ENCODE results near the gene OR4D10.
"Not testable (repeated sequence)": the region's sequence is repeated elsewhere in the genome, so short reads cannot be mapped to it uniquely, and the experiment has no call there.

Gene OR4D10

DNA sequence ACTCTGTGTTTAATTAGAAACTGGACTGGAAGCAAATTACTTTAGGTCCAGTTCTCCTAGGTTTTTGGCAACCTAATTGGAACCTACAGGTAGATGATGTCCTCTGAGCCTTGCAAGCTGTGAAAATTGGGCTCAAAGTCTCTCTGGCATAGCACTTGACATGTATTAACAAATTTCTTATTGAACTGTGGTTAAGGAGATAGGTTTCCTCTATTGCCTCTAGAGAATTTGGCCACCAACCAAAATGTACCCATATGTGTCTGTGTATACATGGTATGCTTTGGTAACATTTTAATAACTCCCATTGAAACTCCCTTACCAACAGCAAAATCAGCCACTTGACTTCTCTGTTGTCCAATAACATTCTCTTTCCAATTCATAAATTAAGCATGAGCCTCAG lies at the start of gene OR4D10:
Gene OR4D10, plus strand, starts transcription at position 301 of the 400 bp plus-strand sequence. CDS start 4,115 bp downstream, outside the sequence.
- Histone ChIP-seq H3K9ac (ENCODE audit: low read depth, low read length) (no peak within 1 kb of the TSS), H3K36me3 (ENCODE audit: insufficient read depth, low read length) (no peaks in the 10 kb centered on the region), H3K4me1 (ENCODE audit: insufficient read depth, low read length) (no peaks in the 10 kb centered on the region)

DNA sequence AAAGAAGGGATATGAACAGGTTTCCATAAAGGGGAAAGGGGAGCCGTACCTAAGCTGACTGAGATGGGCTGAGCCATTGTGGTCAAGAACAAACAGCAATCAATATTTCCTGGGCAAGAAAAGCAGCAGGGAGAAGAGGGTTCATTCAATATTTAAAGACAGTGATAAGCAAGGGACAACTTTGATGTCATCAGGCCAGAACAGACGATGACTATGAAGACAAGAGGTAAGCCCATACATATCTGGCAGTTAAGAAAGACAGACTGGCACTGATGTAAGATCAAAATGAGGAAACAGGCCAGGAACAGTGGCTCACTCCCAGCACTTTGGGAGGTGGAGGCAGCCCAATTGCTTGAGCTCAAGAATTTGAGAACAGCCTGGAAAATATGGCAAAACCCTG lies 49.3 kb upstream of the OR4D10 start:
- no peaks in the 10 kb centered on the region for H3K9me3 ChIP-seq (ENCODE audit: control insufficient read depth, insufficient read depth, low read length)
- H3K36me3 ChIP-seq (ENCODE audit: insufficient read depth, low read length), result no peaks in the 10 kb centered on the region
- H3K9ac ChIP-seq (ENCODE audit: low read depth, low read length), result no peak overlapping the region
- H3K4me1 ChIP-seq (ENCODE audit: insufficient read depth, low read length), result peaks cover 9% of the 10 kb centered on the region

More for the DNA sequence above, at the start of gene OR4D10:
- no peaks in the 10 kb centered on the region for H3K9me3 ChIP-seq (ENCODE audit: control insufficient read depth, insufficient read depth, low read length)

DNA sequence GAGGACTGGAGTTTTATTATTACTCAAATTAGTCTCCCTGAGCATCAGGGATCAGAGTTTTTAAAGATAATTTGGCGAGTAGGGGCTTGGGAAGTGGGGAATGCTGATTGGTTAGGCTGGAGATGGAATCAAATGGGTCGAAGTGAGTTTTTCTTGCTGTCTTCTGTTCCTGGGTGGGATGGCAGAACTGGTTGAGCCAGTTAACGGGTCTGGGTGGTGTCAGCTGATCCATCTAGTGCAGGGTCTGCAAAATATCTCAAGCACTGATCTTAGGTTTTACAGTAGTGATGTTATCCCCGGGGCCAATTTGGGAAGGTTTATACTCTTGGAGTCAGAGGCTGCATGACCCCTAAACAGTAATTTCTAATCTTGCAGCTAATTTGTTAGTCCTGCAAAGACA lies 48.0 kb upstream of the OR4D10 start:
- Histone ChIP-seq H3K4me1 (ENCODE audit: insufficient read depth, low read length) (peaks cover 9% of the 10 kb centered on the region), H3K9me3 (ENCODE audit: control insufficient read depth, insufficient read depth, low read length) (no peaks in the 10 kb centered on the region), H3K9ac (ENCODE audit: low read depth, low read length) (no peak overlapping the region), H3K36me3 (ENCODE audit: insufficient read depth, low read length) (no peaks in the 10 kb centered on the region)

DNA sequence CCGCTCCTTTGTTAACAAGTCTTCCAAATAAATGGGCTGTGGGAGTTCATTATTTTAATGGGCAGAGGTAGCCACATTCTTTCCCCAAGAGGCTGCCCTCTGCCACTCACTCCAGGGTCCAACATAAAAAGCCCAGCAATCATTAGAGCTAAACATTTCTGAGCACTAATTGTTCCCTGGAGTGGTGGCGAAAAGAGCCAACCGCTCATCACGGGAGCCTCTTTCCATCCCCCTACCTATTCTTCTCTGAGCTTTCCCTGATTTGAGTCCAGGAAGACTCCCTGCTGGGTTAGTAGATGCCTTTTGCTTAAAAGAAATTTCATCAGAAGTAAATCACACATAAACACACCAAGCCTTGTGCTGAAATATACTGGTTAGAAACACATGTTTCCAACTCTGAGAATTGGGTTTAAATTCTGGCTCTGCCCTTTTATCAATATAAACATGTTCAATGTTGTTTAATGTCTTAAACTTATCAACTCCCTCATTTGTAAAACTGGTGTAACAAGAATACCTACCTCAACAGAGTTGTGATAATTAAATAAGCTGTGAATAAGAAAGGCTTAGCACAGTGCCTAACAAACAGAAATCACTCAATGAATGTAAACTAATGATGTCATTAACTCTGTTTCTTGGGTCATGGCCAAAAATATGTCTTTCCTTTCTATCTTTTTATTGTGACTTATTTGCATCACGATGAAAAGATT lies 46.6 kb upstream of the OR4D10 start, which contains the start of gene OR5A2:
Gene OR5A2, minus strand, starts transcription at position 53 of the 707 bp plus-strand sequence. CDS start 3,460 bp downstream, outside the sequence.
- Histone ChIP-seq H3K9ac (ENCODE audit: low read depth, low read length) (no peak within 1 kb of the TSS), H3K36me3 (ENCODE audit: insufficient read depth, low read length) (no peaks in the 10 kb centered on the region), H3K4me1 (ENCODE audit: insufficient read depth, low read length) (peaks cover 9% of the 10 kb centered on the region), H3K9me3 (ENCODE audit: control insufficient read depth, insufficient read depth, low read length) (no peaks in the 10 kb centered on the region)

DNA sequence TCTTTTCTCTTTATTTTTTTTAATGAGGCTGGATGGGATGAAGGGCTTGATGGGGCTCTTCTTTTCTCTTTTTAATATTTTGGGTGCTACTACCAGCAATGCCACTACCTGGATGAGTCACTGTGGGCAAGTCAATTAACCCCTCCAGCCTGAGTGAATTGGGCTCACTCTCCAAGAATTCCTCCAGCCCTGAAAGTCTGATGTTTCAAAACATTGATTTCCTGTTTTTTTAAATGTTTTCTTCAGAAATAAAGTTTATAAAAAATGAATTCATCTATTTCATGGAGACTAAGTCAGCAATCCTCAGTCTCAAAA lies 46.1 kb upstream of the OR4D10 start:
- Histone ChIP-seq H3K9ac (ENCODE audit: low read depth, low read length) (no peak overlapping the region), H3K4me1 (ENCODE audit: insufficient read depth, low read length) (peaks cover 9% of the 10 kb centered on the region), H3K36me3 (ENCODE audit: insufficient read depth, low read length) (no peaks in the 10 kb centered on the region), H3K9me3 (ENCODE audit: control insufficient read depth, insufficient read depth, low read length) (no peaks in the 10 kb centered on the region)

DNA sequence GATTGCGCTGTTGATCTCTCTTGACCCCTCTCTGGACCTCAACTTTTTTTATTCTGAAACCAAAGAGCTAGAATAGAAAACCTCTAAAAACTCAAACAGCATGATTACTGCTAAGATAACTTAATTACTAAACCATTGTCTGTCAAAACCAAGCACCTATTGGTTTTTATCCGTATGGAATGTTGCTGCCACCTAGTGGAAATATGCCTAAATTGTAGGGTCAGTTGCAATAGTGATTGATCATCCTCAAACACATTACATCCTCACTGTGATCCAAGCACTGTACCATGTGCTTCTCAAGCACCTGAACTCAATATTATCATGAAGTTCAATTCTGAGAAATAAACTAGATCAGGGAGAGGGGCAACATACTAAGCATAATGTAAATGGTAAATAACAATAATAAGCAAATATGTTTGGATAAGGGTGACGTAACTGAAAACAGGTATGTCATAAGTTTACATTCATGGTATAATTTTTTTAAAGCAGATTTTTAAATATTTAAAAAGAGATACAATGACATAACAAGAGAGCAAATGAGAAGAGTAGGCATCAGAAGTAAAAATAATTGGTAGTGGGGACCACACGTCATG lies 43.1 kb upstream of the OR4D10 start:
- Histone ChIP-seq H3K4me1 (ENCODE audit: insufficient read depth, low read length) (peaks cover 9% of the 10 kb centered on the region), H3K9ac (ENCODE audit: low read depth, low read length) (no peak overlapping the region), H3K36me3 (ENCODE audit: insufficient read depth, low read length) (no peaks in the 10 kb centered on the region), H3K9me3 (ENCODE audit: control insufficient read depth, insufficient read depth, low read length) (no peaks in the 10 kb centered on the region)

DNA sequence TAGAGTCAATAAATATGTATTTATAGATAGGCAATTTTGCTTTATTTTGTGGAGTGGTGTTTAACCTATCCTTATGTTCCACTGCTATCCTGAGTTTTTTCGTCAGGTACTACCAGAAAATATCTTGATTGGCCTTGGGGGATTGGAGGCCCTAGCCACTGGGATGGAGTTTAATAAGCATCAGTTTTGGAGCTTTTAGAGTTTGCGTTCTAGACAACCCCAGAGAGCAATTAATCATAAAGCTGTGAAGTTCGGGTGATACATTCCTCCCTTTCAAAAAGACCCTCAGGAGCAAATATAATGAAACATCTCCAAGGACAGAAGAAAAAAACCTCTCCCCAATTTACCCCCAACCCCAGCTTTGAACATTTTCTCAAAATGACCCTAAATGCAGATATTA lies 36.9 kb upstream of the OR4D10 start, which contains the start of gene OR5A1:
Gene OR5A1, plus strand, starts transcription at position 301 of the 400 bp plus-strand sequence. CDS start 6,700 bp downstream, outside the sequence.
- no peaks in the 10 kb centered on the region for H3K9me3 ChIP-seq (ENCODE audit: control insufficient read depth, insufficient read depth, low read length)
- H3K4me1 ChIP-seq (ENCODE audit: insufficient read depth, low read length), result no peaks in the 10 kb centered on the region
- H3K36me3 ChIP-seq (ENCODE audit: insufficient read depth, low read length), result no peaks in the 10 kb centered on the region
- H3K9ac ChIP-seq (ENCODE audit: low read depth, low read length), result no peak within 1 kb of the TSS

DNA sequence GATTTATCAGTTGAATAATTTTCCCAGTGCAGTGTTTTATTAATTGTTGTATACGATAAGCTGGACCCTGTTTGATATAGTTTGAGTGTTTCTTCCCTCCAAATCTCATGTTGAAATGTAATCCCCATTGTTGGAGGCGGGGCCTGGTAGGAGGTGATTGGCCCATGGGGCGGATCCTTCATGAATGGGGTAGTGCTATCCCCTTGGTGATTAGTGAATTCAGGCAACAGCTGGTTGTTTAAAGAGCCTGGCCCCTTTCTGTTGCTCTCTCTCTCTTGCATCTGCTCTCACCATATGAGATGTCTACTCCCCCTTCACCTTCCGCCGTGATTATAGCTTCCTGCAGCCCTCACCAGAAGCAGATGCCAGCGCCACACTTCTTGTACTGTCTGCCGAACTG lies 35.3 kb upstream of the OR4D10 start:
- Histone ChIP-seq H3K36me3 (ENCODE audit: insufficient read depth, low read length) (no peaks in the 10 kb centered on the region), H3K4me1 (ENCODE audit: insufficient read depth, low read length) (no peaks in the 10 kb centered on the region), H3K9me3 (ENCODE audit: control insufficient read depth, insufficient read depth, low read length) (no peaks in the 10 kb centered on the region), H3K9ac (ENCODE audit: low read depth, low read length) (no peak overlapping the region)

DNA sequence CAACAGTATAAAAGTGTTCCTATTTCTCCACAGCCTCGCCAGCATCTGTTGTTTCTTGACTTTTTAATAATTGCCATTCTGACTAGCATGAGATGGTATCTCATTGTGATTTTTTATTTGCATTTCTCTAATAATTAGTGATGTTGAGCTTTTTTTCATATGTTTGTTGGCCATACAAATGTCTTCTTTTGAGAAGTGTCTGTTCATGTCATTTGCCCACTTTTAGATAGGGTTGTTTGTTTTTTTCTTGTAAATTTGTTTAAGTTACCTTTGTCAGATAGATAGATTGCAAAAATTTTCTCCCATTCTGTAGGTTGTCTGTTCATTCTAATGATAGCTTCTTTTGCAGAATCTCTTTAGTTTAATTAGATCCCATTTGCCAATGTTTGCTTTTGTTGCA lies 27.5 kb upstream of the OR4D10 start:
- H3K9me3 ChIP-seq (ENCODE audit: control insufficient read depth, insufficient read depth, low read length); H3K9ac ChIP-seq (ENCODE audit: low read depth, low read length); H3K36me3 ChIP-seq (ENCODE audit: insufficient read depth, low read length); H3K4me1 ChIP-seq (ENCODE audit: insufficient read depth, low read length): not testable (repeated sequence)

DNA sequence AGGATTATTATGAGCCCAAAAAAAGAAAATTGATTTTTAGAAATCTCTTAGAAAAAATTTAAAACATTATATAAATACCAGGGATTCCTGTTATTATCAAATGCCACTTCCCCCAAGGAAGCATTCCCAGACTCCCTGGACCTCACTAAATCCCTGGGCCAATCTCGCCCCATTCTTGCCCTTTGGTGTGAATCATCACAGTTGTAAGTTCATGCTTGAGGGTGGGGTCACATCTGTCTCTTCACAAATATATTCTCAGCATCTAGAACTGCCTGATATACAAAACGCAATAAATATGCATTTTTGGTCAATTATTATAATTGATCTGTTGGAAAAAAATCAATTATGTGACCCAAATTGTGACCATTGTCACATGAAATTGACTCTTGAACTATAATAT lies 24.6 kb upstream of the OR4D10 start:
- Histone ChIP-seq H3K36me3 (ENCODE audit: insufficient read depth, low read length) (no peaks in the 10 kb centered on the region), H3K9me3 (ENCODE audit: control insufficient read depth, insufficient read depth, low read length) (no peaks in the 10 kb centered on the region; the same call in 1 of the 2 replicates), H3K9ac (ENCODE audit: low read depth, low read length) (no peak overlapping the region), H3K4me1 (ENCODE audit: insufficient read depth, low read length) (no peaks in the 10 kb centered on the region)

DNA sequence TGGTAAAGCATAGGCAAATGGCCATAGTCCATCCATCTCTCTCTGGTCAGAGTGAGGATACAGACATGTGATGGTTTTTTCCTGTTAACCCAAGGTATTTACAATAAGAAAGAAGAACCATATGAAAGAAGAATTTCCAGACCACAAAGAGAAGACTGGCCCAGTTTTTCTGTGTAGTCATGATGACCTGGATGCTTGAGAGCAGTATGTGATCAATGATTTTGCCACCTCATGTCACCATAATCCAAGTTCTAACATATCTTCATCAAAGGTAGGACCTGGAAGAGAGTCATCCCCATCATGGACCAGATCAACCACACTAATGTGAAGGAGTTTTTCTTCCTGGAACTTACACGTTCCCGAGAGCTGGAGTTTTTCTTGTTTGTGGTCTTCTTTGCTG lies 16.5 kb upstream of the OR4D10 start, which contains the start of gene OR4D6:
Gene OR4D6, plus strand, starts transcription at position 301 of the 400 bp plus-strand sequence. Its CDS starts 0 bp downstream, at position 301.
- H3K9me3 ChIP-seq (ENCODE audit: control insufficient read depth, insufficient read depth, low read length), result no peaks in the 10 kb centered on the region
- H3K9ac ChIP-seq (ENCODE audit: low read depth, low read length), result no peak within 1 kb of the TSS
- H3K4me1 ChIP-seq (ENCODE audit: insufficient read depth, low read length), result no peaks in the 10 kb centered on the region
- H3K36me3 ChIP-seq (ENCODE audit: insufficient read depth, low read length), result no peaks in the 10 kb centered on the region

DNA sequence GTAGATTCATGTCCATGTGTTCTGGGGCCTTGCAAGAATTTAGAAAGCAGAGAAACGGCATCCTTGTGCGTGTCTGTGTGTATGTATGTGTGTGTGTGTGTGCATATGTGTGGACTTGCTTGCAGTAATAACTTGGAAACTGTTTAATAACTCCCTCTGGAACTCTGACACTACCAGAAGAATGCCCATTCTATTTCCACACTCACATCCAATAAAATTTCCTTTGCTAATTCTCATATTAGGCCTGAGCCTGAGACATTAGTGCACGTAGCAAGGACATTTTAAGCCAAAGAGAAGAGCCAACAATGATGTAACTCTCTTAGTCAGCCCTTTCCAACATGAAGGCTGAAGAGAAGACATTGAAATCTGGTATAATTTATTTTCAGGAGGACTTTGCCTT lies 13.2 kb upstream of the OR4D10 start:
- no peaks in the 10 kb centered on the region for H3K9me3 ChIP-seq (ENCODE audit: control insufficient read depth, insufficient read depth, low read length)
- H3K9ac ChIP-seq (ENCODE audit: low read depth, low read length), result no peak overlapping the region
- no peaks in the 10 kb centered on the region for H3K36me3 ChIP-seq (ENCODE audit: insufficient read depth, low read length)
- no peaks in the 10 kb centered on the region for H3K4me1 ChIP-seq (ENCODE audit: insufficient read depth, low read length)

DNA sequence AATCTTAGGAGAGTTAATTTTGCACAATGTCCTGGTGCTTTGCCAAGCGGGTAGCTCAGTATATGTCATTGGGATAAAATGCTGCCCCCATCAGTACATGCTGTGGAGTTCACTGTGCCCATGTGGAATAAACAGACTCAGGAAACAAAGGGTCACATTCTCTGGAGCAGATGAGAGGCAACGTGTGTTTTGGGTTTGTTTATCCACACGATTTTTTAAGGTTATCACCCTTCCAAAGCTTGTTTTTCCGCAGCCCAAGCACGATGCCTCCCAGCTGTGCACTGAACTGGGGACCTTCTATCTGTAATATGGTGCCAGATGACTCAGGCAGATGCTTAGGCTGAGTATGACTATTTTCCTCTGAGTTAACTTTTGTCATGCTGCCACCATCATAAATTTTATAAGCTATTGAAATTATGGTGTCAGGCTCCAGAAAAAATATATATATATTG lies 9.9 kb upstream of the OR4D10 start:
- H3K9ac ChIP-seq (ENCODE audit: low read depth, low read length), result no peak overlapping the region
- H3K9me3 ChIP-seq (ENCODE audit: control insufficient read depth, insufficient read depth, low read length), result no peaks in the 10 kb centered on the region
- H3K36me3 ChIP-seq (ENCODE audit: insufficient read depth, low read length), result no peaks in the 10 kb centered on the region
- H3K4me1 ChIP-seq (ENCODE audit: insufficient read depth, low read length), result no peaks in the 10 kb centered on the region

DNA sequence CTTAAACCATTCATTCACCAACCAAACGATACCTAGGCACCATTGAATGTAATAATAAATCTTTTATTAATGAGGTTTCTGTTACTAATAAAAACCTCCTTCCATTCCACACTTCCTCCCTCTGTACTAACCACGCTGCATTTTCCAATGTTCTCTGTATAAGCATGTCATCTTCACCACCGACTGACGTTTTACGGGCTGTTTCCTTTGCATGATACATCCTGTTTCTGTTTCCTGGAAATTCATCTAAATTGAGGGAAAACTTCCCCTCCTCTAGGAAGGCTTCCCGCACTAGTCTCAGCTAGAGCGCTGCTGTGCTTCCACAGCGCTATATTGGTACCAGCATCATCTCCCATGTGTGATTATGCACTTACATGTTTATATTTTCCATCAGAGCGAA lies 2.1 kb downstream of the OR4D10 start:
- H3K9me3 ChIP-seq (ENCODE audit: control insufficient read depth, insufficient read depth, low read length), result no peaks in the 10 kb centered on the region
- H3K36me3 ChIP-seq (ENCODE audit: insufficient read depth, low read length), result no peaks in the 10 kb centered on the region
- H3K9ac ChIP-seq (ENCODE audit: low read depth, low read length), result no peak overlapping the region
- H3K4me1 ChIP-seq (ENCODE audit: insufficient read depth, low read length), result no peaks in the 10 kb centered on the region

DNA sequence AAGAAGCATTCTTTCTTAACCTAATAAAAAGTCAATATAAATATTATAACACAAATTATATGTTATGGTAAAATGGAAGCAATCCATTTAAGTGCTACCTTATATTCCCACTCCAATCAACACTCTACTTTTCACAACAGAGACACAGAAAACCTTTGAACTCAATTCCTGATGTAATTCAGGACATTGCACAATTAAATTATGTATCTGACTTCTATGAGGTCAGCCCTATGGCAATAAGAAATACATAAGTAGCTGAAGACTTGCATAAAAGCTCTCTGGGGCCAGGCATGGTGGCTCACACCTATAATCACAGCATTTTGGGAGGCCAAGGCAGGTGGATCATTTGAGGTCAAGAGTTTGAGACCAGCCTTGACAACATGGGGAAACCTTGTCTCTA lies 6.8 kb downstream of the OR4D10 start:
- Histone ChIP-seq H3K9me3 (ENCODE audit: control insufficient read depth, insufficient read depth, low read length) (no peaks in the 10 kb centered on the region), H3K4me1 (ENCODE audit: insufficient read depth, low read length) (no peaks in the 10 kb centered on the region), H3K9ac (ENCODE audit: low read depth, low read length) (no peak overlapping the region), H3K36me3 (ENCODE audit: insufficient read depth, low read length) (no peaks in the 10 kb centered on the region)

Data from ES-I3 (cell line).